Suprapubic skin (tissue), 4 donors: Measurements from ENCODE around the gene MEAK7.

ENCODE experiments used
- CTCF ChIP-seq, 2 donors: fragments of 200-600 bp in 1 of 2; fragments of 450-650 bp in 1 of 2; sonication (generic) in 1 of 2; IDR thresholded peaks; one replicate each; pipeline ENCODE4 v1.5.1; 2016 to 2019; ENCODE audit warnings: antibody characterized with exemption in 2 of 2, mild to moderate bottlenecking in 1 of 2, moderate library complexity in 1 of 2
- POLR2A ChIP-seq, 2 donors: fragments of 450-650 bp; IDR thresholded peaks; one replicate each; pipeline ENCODE4 v1.6.1; 2017; ENCODE audit warnings: antibody characterized with exemption in 2 of 2, mild to moderate bottlenecking in 2 of 2, moderate library complexity in 2 of 2
- POLR2AphosphoS5 ChIP-seq, 3 donors: sonication (generic); formaldehyde crosslinking; IDR thresholded peaks; one replicate each; pipeline ENCODE4 v1.6.1; 2017; ENCODE audit warnings: antibody characterized with exemption in 3 of 3

GRCh38 chr16:84501077-84501735 is 3.3 kb downstream of the MEAK7 start:
- TF ChIP-seq POLR2AphosphoS5 (IDR thresholded peaks at IDR 0.05) (no peak), POLR2A (IDR thresholded peaks at IDR 0.05) (no peak), CTCF (IDR thresholded peaks at IDR 0.05) (no peak)
